Neural cell (in vitro differentiated cells): Measurements from ENCODE around the gene TEX22. TPM values are rescaled to one million over a fixed set of nuclear protein-coding genes. Genes with fewer than 3 reads are reported as not detected.

Experiments
- H2AFZ ChIP-seq: fragments of 200-600, 300-800 bp; sonication (generic), shearing (Covaris generic); 2 replicates; pipeline ENCODE4 v1.6.0; 2014; ENCODE audit warnings: low read depth, mild to moderate bottlenecking, antibody characterized with exemption, low read length, moderate library complexity
- H3F3A ChIP-seq: fragments of 200-600 bp; shearing (Covaris generic); 2 replicates; pipeline ENCODE4 v1.6.1; 2016; ENCODE audit warnings: mild to moderate bottlenecking, moderate library complexity, mixed read lengths, antibody characterized with exemption, low read length; ENCODE audit not compliant: insufficient read depth, poor library complexity, severe bottlenecking
- H3K27ac ChIP-seq: fragments of 200-600, 300-800 bp; sonication (generic), shearing (Covaris generic); 2 replicates; pipeline ENCODE4 v1.5.1; 2014; ENCODE audit warnings: mild to moderate bottlenecking, low read length, moderate library complexity
- H3K27me3 ChIP-seq: fragments of 300-800, 200-600 bp; sonication (generic), shearing (Covaris generic); 2 replicates; pipeline ENCODE4 v1.6.0; 2014; ENCODE audit warnings: mild to moderate bottlenecking, low read depth, low read length, moderate library complexity; ENCODE audit not compliant: insufficient read depth
- H3K36me3 ChIP-seq: fragments of 300-800, 200-600 bp; sonication (generic), shearing (Covaris generic); 2 replicates; pipeline ENCODE4 v1.5.1; 2014; ENCODE audit warnings: mild to moderate bottlenecking, antibody characterized with exemption, low read length, moderate library complexity; ENCODE audit not compliant: insufficient read depth
- H3K4me2 ChIP-seq: fragments of 300-800, 200-600 bp; sonication (generic), shearing (Covaris generic); 2 replicates; pipeline ENCODE4 v1.6.0; 2014; ENCODE audit warnings: mild to moderate bottlenecking, low read length
- H3K4me3 ChIP-seq: fragments of 300-800, 200-600 bp; sonication (generic), shearing (Covaris generic); 2 replicates; pipeline ENCODE4 v1.5.1; 2014; ENCODE audit warnings: mild to moderate bottlenecking, low read length, moderate library complexity
- H3K79me2 ChIP-seq: fragments of 200-600 bp; shearing (Covaris generic); replicated peaks from 2 replicates; pipeline ENCODE4 v1.6.0; 2014; ENCODE audit warnings: mild to moderate bottlenecking, low read length, moderate library complexity; ENCODE audit not compliant: insufficient read depth
- H3K9ac ChIP-seq: fragments of 300-800, 200-600 bp; sonication (generic), shearing (Covaris generic); 2 replicates; pipeline ENCODE4 v1.6.1; 2016; ENCODE audit warnings: mild to moderate bottlenecking, low read length, mixed read lengths
- H3K9me2 ChIP-seq: fragments of 200-600 bp; shearing (Covaris generic); 2 replicates; pipeline ENCODE4 v1.6.1; 2016; ENCODE audit warnings: mild to moderate bottlenecking, low read length, mixed read lengths; ENCODE audit not compliant: insufficient read depth
- H3K9me3 ChIP-seq: fragments of 200-600, 300-800 bp; sonication (generic), shearing (Covaris generic); 2 replicates; pipeline ENCODE4 v1.6.1; 2016; ENCODE audit warnings: mild to moderate bottlenecking, mixed run types, low read length, moderate library complexity, mixed read lengths
- H4K20me1 ChIP-seq: fragments of 200-600 bp; shearing (Covaris generic); 2 replicates; pipeline ENCODE4 v1.6.1; 2016; ENCODE audit warnings: mild to moderate bottlenecking, mixed run types; ENCODE audit not compliant: insufficient read depth
- CTCF ChIP-seq: fragments of 450-650 bp; IDR thresholded peaks from 2 replicates; pipeline ENCODE4 v1.5.1; 2014; ENCODE audit warnings: antibody characterized with exemption, mild to moderate bottlenecking, moderate library complexity; ENCODE audit not compliant: poor library complexity, severe bottlenecking
- EP300 ChIP-seq: fragments of 450-650 bp; conservative IDR thresholded peaks from 2 replicates; pipeline ENCODE4 v1.6.1; 2014; ENCODE audit warnings: antibody characterized with exemption, mild to moderate bottlenecking, moderate library complexity; ENCODE audit not compliant: poor library complexity, severe bottlenecking
- EZH2 ChIP-seq: fragments of 200-600, 300-800 bp; shearing (Covaris generic), sonication (generic); IDR thresholded peaks from 2 replicates; pipeline ENCODE4 v1.6.1; 2014; ENCODE audit warnings: antibody characterized with exemption, low read length, borderline replicate concordance, mild to moderate bottlenecking; ENCODE audit not compliant: insufficient read depth, poor library complexity, severe bottlenecking
- MXI1 ChIP-seq: fragments of 450-650 bp; conservative IDR thresholded peaks from 2 replicates; pipeline ENCODE4 v1.6.1; 2014; ENCODE audit warnings: antibody characterized with exemption, mild to moderate bottlenecking; ENCODE audit not compliant: poor library complexity, severe bottlenecking
- POLR2AphosphoS5 ChIP-seq: IDR thresholded peaks from 2 replicates; pipeline ENCODE4 v1.6.1; 2012
- RAD21 ChIP-seq: fragments of 450-650 bp; conservative IDR thresholded peaks from 2 replicates; pipeline ENCODE4 v1.6.1; 2014; ENCODE audit warnings: antibody characterized with exemption, mild to moderate bottlenecking, moderate library complexity
- REST ChIP-seq: IDR thresholded peaks from 2 replicates; pipeline ENCODE4 v1.6.1; 2012; ENCODE audit warnings: borderline replicate concordance
- SMC3 ChIP-seq: fragments of 450-650 bp; conservative IDR thresholded peaks from 2 replicates; pipeline ENCODE4 v1.6.1; 2014; ENCODE audit warnings: antibody characterized with exemption, mild to moderate bottlenecking, moderate library complexity; ENCODE audit not compliant: poor library complexity
- TAF1 ChIP-seq: IDR thresholded peaks from 2 replicates; pipeline ENCODE4 v1.6.1; 2012; ENCODE audit warnings: low read depth
- polyA plus RNA-seq: library from polyadenylated mRNA; depleted of rRNA; stranded (reverse); fragments of >200 nt; gene quantifications from 2 replicates; pipeline ENCODE4 v1.2.3, GENCODE V29; 2014

Gene TEX22
- polyA plus RNA-seq, 1 donor from 2014 or later, result 0.22 TPM

- H4K20me1 ChIP-seq, result no peaks in the 10 kb centered on the region
- no peak overlapping the region for H3K9ac ChIP-seq
- H3K36me3 ChIP-seq, result no peaks in the 10 kb centered on the region
- no peak overlapping the region for H3K4me3 ChIP-seq
- H3K9me3 ChIP-seq, result no peaks in the 10 kb centered on the region
- H3K4me2 ChIP-seq, result no peak overlapping the region
- H3K27me3 ChIP-seq, result peaks cover 17% of the 10 kb centered on the region
- no peaks in the 10 kb centered on the region for H3K9me2 ChIP-seq
- no peaks in the 10 kb centered on the region for H3F3A ChIP-seq
- H3K27ac ChIP-seq, result no peak overlapping the region
- no peaks in the 10 kb centered on the region for H3K79me2 ChIP-seq
- no peak overlapping the region for H2AFZ ChIP-seq
- TF ChIP-seq MXI1 (no peak), RAD21 (no peak), EZH2 (no peak), POLR2AphosphoS5 (no peak), EP300 (no peak), TAF1 (no peak), REST (no peak), CTCF (no peak)
Measured at GRCh38 chr14:105411985-105412770, 13.8 kb downstream of the TEX22 start.

- H3K79me2 ChIP-seq, result no peaks in the 10 kb centered on the region
- no peak overlapping the region for H3K27ac ChIP-seq
- H3K27me3 ChIP-seq, result peaks cover 17% of the 10 kb centered on the region
- no peak overlapping the region for H2AFZ ChIP-seq
- H3K9me2 ChIP-seq, result no peaks in the 10 kb centered on the region
- TF ChIP-seq CTCF (no peak), EZH2 (no peak), POLR2AphosphoS5 (no peak), SMC3 (no peak), REST (no peak), EP300 (no peak), TAF1 (no peak), MXI1 (no peak), RAD21 (no peak)
- H4K20me1 ChIP-seq, result no peaks in the 10 kb centered on the region
- no peak overlapping the region for H3K4me2 ChIP-seq
- no peaks in the 10 kb centered on the region for H3F3A ChIP-seq
- no peak overlapping the region for H3K4me3 ChIP-seq
- no peaks in the 10 kb centered on the region for H3K9me3 ChIP-seq
- H3K9ac ChIP-seq, result no peak overlapping the region
- no peaks in the 10 kb centered on the region for H3K36me3 ChIP-seq
Measured at GRCh38 chr14:105412771-105413543, 14.6 kb downstream of the TEX22 start.
